ENCODE measurements around the gene GTF2H1.
"Not testable (repeated sequence)": the region's sequence is repeated elsewhere in the genome, so short reads cannot be mapped to it uniquely, and the experiment has no call there.

The GTF2H1 gene

GRCh38 chr11:18394928-18395734, 72.8 kb downstream of the GTF2H1 start:
- TF ChIP-seq CTCF (IDR thresholded peaks at IDR 0.05; ENCODE audit: control insufficient read depth, insufficient read depth, low read depth, low read length, missing control alignments) = no peak
- DNase-seq (ENCODE audit: low read depth) = no peak
- peak overlapping the region; percentile 80 for H3K4me3 ChIP-seq (ENCODE audit: control insufficient read depth, low read depth, low read length)

- TF ChIP-seq CTCF (IDR thresholded peaks at IDR 0.05; ENCODE audit: control insufficient read depth, insufficient read depth, low read depth, low read length, missing control alignments) = no peak
- peak overlapping the region; percentile 80 for H3K4me3 ChIP-seq (ENCODE audit: control insufficient read depth, low read depth, low read length)
- peak; percentile 98 for DNase-seq (ENCODE audit: low read depth)
Observed at GRCh38 chr11:18395735-18396504, 73.6 kb downstream of the GTF2H1 start.

- no peak overlapping the region for H3K4me3 ChIP-seq (ENCODE audit: control insufficient read depth, low read depth, low read length)
- TF ChIP-seq CTCF (IDR thresholded peaks at IDR 0.05; ENCODE audit: control insufficient read depth, insufficient read depth, low read depth, low read length, missing control alignments) = no peak
- no peak for DNase-seq (ENCODE audit: low read depth)
Observed at GRCh38 chr11:18397921-18398320, 75.6 kb downstream of the GTF2H1 start.

- not testable (repeated sequence) for DNase-seq (ENCODE audit: low read depth); H3K4me3 ChIP-seq (ENCODE audit: control insufficient read depth, low read depth, low read length)
Observed at GRCh38 chr11:18401077-18401476, 78.7 kb downstream of the GTF2H1 start.

GRCh38 chr11:18404062-18404461, 81.7 kb downstream of the GTF2H1 start:
- TF ChIP-seq CTCF (IDR thresholded peaks at IDR 0.05; ENCODE audit: control insufficient read depth, insufficient read depth, low read depth, low read length, missing control alignments) = no peak
- no peak for DNase-seq (ENCODE audit: low read depth)
- H3K4me3 ChIP-seq (ENCODE audit: control insufficient read depth, low read depth, low read length) = no peak overlapping the region

- DNase-seq (ENCODE audit: low read depth); H3K4me3 ChIP-seq (ENCODE audit: control insufficient read depth, low read depth, low read length): not testable (repeated sequence)
Observed at GRCh38 chr11:18407400-18407799, 85.0 kb downstream of the GTF2H1 start.

- no peak overlapping the region for H3K4me3 ChIP-seq (ENCODE audit: control insufficient read depth, low read depth, low read length)
- TF ChIP-seq CTCF (IDR thresholded peaks at IDR 0.05; ENCODE audit: control insufficient read depth, insufficient read depth, low read depth, low read length, missing control alignments) = no peak
- no peak for DNase-seq (ENCODE audit: low read depth)
Observed at GRCh38 chr11:18408558-18409291, 86.4 kb downstream of the GTF2H1 start.
